Gastroesophageal sphincter (tissue), 3 donors: Measurements from ENCODE around the gene FAM219B.

Source experiments
- CTCF ChIP-seq, 4 experiments: fragments of 200-600 bp in 2 of 4; fragments of 450-650 bp in 2 of 4; sonication (generic) in 1 of 4; IDR thresholded peaks; one replicate each; pipeline ENCODE4 v1.5.1; 2017 to 2019; ENCODE audit warnings: antibody characterized with exemption in 4 of 4, mild to moderate bottlenecking in 2 of 4, moderate library complexity in 2 of 4
- POLR2AphosphoS5 ChIP-seq: sonication (generic); formaldehyde crosslinking; IDR thresholded peaks from one replicate; pipeline ENCODE4 v1.6.1; 2017; ENCODE audit warnings: antibody characterized with exemption

GRCh38 chr15:74866090-74866489 lies 40.6 kb downstream of the FAM219B start:
- TF ChIP-seq CTCF (IDR thresholded peaks at IDR 0.05) (no peak), POLR2AphosphoS5 (no peak)
